ENCODE results near the gene ABCB10. TPM values are rescaled to one million over a fixed set of nuclear protein-coding genes. Genes with fewer than 3 reads are reported as not detected.
"Not testable (repeated sequence)": the region's sequence is repeated elsewhere in the genome, so short reads cannot be mapped to it uniquely, and the experiment has no call there.

ABCB10 gene
- total and polyA plus RNA-seq, 3 donors from 2014 or later = 4.9 to 12.1 (median 9.8) TPM

DNA sequence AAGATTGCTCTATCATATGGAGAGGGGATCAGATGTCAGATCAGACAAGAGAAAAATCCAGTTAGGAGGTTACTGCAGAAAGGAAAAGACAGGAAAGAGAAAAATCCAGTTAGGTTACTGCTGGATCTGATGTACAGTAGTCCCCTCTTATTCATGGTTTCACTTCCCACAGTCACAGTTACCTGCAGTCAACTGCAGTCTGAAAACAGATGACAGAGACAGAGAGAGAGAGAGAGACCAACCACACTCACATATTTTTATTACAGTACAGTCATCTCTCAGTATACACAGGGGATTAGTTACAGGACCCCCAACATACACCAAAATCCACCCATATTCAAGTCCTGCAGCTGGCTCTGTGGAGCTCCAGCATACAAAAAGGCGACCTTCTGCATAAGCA, 79.7 kb downstream of the ABCB10 start:
- no peaks in the 10 kb centered on the region for H3K4me1 ChIP-seq
- H3K4me3 ChIP-seq = no peak overlapping the region
- TF ChIP-seq POLR2A (IDR thresholded peaks at IDR 0.05) = no peak
- TF ChIP-seq CTCF (IDR thresholded peaks at IDR 0.05) = no peak
- H3K36me3 ChIP-seq (ENCODE audit: low read depth, missing control alignments) = no peaks in the 10 kb centered on the region
- H3K9me3 ChIP-seq = no peaks in the 10 kb centered on the region
- no peaks in the 10 kb centered on the region for H3K27me3 ChIP-seq
- no peak for DNase-seq
- WGBS, 2 donors = 97 to 100% methylated on average over 1 of the region's 1 CpG
- H3K27ac ChIP-seq = no peak overlapping the region
- intact Hi-C loops (cut with DNase I; ENCODE audit: low total_unique reads) = no loop called here

DNA sequence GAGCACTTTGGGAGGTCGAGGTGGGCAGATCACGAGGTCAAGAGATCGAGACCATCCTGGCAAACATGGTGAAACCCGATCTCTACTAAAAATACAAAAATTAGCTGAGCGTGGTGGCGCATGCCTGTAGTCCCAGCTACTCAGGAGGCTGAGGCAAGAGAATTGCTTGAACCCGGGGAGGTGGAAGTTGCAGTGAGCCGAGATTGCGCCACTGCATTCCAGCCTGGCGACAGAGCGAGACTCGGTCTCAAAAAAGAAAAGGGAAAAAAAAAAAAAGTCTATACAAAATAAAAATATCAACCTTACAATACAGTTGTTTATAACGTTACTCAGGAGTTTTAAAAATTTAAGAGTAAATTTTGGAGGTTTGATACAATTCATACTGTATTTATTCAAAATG, 82.6 kb downstream of the ABCB10 start:
- WGBS, 2 donors = 87 to 91% methylated on average over 13 of the region's 13 CpGs
- H3K36me3 ChIP-seq (ENCODE audit: low read depth, missing control alignments); H3K4me1 ChIP-seq; H3K27me3 ChIP-seq; H3K4me3 ChIP-seq; H3K27ac ChIP-seq; intact Hi-C loops (cut with DNase I; ENCODE audit: low total_unique reads); H3K9me3 ChIP-seq; DNase-seq: not testable (repeated sequence)

DNA sequence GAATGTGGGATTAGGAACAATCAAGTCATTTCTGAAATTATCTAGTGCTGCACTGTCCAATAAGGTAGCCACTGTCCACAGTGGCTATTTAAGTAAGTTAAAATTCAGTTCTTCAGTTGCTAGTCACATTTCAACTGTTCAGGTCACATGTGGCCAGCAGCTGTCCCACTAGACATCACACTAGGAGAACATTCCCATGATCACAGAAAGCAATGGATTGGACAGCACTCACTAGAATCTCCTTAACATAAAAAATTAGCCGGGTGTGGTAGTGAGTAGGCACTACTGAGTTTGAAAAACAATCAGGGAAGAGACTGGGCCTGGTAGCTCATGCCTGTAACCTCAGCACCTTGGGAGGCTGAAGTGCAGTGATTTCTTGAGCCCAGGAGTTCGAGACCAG, 84.0 kb downstream of the ABCB10 start:
- Histone ChIP-seq H3K36me3 (ENCODE audit: low read depth, missing control alignments) (no peaks in the 10 kb centered on the region), H3K27ac (no peak overlapping the region), H3K9me3 (no peaks in the 10 kb centered on the region), H3K4me3 (no peak overlapping the region), H3K27me3 (no peaks in the 10 kb centered on the region), H3K4me1 (no peaks in the 10 kb centered on the region)
- intact Hi-C loops (cut with DNase I; ENCODE audit: low total_unique reads) = no loop called here
- DNase-seq = no peak
- WGBS, 2 donors = 93 to 96% methylated on average over 2 of the region's 2 CpGs
- TF ChIP-seq POLR2A (IDR thresholded peaks at IDR 0.05) (no peak), CTCF (IDR thresholded peaks at IDR 0.05) (no peak)

DNA sequence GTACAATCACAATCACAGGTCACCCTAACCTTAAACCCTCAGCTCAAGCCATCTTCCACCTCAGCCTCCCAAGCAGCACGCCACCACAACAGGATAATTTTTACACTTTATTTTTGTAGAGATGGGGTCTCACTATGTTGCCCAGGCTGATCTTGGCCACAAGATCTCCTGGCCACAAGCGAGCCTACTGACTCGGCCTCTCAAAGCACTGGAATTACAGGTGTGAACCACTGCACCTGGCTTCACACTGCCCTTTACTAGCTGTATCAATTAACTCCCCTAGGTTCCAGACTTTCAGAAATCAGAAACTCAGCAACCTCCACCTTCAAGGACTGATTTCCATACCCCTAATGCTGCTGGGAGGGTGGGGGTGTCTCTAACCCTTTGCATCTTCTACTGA, 87.3 kb downstream of the ABCB10 start:
- Histone ChIP-seq H3K4me3 (no peak overlapping the region), H3K27ac (no peak overlapping the region), H3K27me3 (no peaks in the 10 kb centered on the region), H3K4me1 (no peaks in the 10 kb centered on the region), H3K36me3 (ENCODE audit: low read depth, missing control alignments) (no peaks in the 10 kb centered on the region), H3K9me3 (no peaks in the 10 kb centered on the region)
- intact Hi-C loops (cut with DNase I; ENCODE audit: low total_unique reads) = no loop called here
- no peak for TF ChIP-seq CTCF (IDR thresholded peaks at IDR 0.05)
- TF ChIP-seq POLR2A (IDR thresholded peaks at IDR 0.05) = no peak
- 96 to 98% methylated on average over 3 of the region's 3 CpGs for WGBS, 2 donors
- no peak for DNase-seq

GRCh38 chr1:229470406-229471043, 88.0 kb downstream of the ABCB10 start:
- no peak for TF ChIP-seq CTCF (IDR thresholded peaks at IDR 0.05)
- no peak for TF ChIP-seq POLR2A (IDR thresholded peaks at IDR 0.05)
- Histone ChIP-seq H3K4me1 (no peaks in the 10 kb centered on the region), H3K27ac (no peak overlapping the region), H3K36me3 (ENCODE audit: low read depth, missing control alignments) (no peaks in the 10 kb centered on the region), H3K4me3 (no peak overlapping the region), H3K9me3 (no peaks in the 10 kb centered on the region), H3K27me3 (no peaks in the 10 kb centered on the region)
- 89 to 90% methylated on average over 8 of the region's 8 CpGs for WGBS, 2 donors
- DNase-seq = no peak
- intact Hi-C loops (cut with DNase I; ENCODE audit: low total_unique reads) = no loop called here

Measured in testis (tissue), 3 donors.